Measurements from ENCODE around the gene NLRP10.

NLRP10 gene, protein sequence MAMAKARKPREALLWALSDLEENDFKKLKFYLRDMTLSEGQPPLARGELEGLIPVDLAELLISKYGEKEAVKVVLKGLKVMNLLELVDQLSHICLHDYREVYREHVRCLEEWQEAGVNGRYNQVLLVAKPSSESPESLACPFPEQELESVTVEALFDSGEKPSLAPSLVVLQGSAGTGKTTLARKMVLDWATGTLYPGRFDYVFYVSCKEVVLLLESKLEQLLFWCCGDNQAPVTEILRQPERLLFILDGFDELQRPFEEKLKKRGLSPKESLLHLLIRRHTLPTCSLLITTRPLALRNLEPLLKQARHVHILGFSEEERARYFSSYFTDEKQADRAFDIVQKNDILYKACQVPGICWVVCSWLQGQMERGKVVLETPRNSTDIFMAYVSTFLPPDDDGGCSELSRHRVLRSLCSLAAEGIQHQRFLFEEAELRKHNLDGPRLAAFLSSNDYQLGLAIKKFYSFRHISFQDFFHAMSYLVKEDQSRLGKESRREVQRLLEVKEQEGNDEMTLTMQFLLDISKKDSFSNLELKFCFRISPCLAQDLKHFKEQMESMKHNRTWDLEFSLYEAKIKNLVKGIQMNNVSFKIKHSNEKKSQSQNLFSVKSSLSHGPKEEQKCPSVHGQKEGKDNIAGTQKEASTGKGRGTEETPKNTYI

DNA sequence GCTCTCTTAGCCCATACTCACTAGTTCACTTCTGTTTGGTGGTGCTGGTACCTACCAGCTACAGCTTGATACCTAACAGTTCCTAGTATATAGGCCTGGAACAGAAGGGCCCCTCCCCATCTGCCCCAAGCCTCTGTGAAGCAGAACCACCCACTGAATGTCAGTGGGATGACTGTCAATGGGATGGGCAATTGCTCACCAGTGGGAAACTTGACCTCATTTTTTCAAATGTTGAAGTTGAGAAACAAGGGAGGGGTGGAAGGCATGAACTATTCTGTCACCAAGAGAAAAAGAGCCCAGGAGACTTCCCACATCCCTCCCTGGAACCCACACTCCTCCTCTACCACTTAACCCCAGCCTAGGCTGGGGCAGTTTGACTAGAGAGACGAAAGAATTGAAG, at the start of gene NLRP10:
Gene NLRP10 (minus strand): TSS at position 62 of the 400 bp plus-strand sequence. CDS start 1,952 bp downstream, outside the sequence.
- no peak within 1 kb of the TSS for H3K9ac ChIP-seq (ENCODE audit: low read depth, low read length)
- no peak within 1 kb of the TSS for H3K27ac ChIP-seq (ENCODE audit: low read depth, low read length)
- no peaks in the 10 kb centered on the region for H3K36me3 ChIP-seq (ENCODE audit: control insufficient read depth, insufficient read depth, low read length)
- H3K4me1 ChIP-seq (ENCODE audit: control insufficient read depth, insufficient read depth, low read length) = peaks cover 25% of the 10 kb centered on the region
- no peak within 1 kb of the TSS for H3K4me3 ChIP-seq (ENCODE audit: low read depth, low read length)
- H3K27me3 ChIP-seq (ENCODE audit: control insufficient read depth, insufficient read depth, low read length) = no peaks in the 10 kb centered on the region
- 0 out of 2 replicates have a peak, but pooled peaks cover 2% of the 10 kb centered on the region for H3K9me3 ChIP-seq (ENCODE audit: control insufficient read depth, insufficient read depth, low read length)

DNA sequence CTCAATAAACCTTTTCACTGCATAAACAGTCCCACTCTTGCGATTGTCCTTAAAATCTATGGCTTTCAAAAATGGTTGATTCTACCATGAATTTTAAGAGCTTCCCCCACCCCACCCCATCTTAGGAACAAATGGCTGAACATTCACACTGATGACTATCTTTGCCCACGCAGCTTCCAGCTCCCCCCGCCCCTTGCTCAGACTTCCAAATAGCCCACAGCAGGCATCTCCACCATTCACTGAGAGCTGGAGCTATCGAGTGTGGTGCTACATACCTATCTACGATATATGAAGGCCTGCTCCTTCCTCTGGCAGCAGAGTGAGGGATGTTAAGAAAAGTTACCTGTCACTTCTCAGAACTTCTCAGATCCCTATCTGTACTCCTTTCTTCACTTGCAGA, 48.6 kb upstream of the NLRP10 start:
- H3K27ac ChIP-seq (ENCODE audit: low read depth, low read length) = no peak overlapping the region
- no peaks in the 10 kb centered on the region for H3K36me3 ChIP-seq (ENCODE audit: control insufficient read depth, insufficient read depth, low read length)
- H3K4me3 ChIP-seq (ENCODE audit: low read depth, low read length) = no peak overlapping the region
- no peaks in the 10 kb centered on the region for H3K9me3 ChIP-seq (ENCODE audit: control insufficient read depth, insufficient read depth, low read length)
- H3K27me3 ChIP-seq (ENCODE audit: control insufficient read depth, insufficient read depth, low read length) = peaks cover 42% of the 10 kb centered on the region
- H3K9ac ChIP-seq (ENCODE audit: low read depth, low read length) = no peak overlapping the region
- H3K4me1 ChIP-seq (ENCODE audit: control insufficient read depth, insufficient read depth, low read length) = peaks cover 32% of the 10 kb centered on the region

DNA sequence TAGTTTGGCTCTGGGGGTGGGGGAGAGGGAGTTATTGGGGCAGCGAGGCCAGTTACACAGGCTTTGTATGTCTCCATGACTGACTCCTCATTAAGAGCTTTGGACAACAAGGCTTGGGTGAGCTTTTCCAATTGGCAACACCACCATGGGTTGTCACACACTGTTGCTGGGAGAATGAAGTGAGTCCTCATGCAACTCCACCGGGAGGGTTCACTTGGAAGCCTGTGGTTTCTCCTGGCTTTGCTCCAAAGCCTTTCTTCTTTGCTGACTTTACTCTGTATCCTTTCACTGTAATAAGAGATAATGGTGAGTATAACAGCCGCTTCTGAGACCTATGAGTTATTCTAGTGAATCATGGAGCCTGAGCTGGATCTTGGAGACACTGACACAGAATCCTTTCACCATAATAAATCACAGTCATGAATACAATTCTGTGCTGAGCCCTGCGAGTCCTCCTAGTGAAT, 46.8 kb upstream of the NLRP10 start:
- no peaks in the 10 kb centered on the region for H3K36me3 ChIP-seq (ENCODE audit: control insufficient read depth, insufficient read depth, low read length)
- H3K9ac ChIP-seq (ENCODE audit: low read depth, low read length) = no peak overlapping the region
- no peak overlapping the region for H3K27ac ChIP-seq (ENCODE audit: low read depth, low read length)
- peaks cover 24% of the 10 kb centered on the region for H3K27me3 ChIP-seq (ENCODE audit: control insufficient read depth, insufficient read depth, low read length)
- no peak overlapping the region for H3K4me3 ChIP-seq (ENCODE audit: low read depth, low read length)
- peaks cover 18% of the 10 kb centered on the region for H3K4me1 ChIP-seq (ENCODE audit: control insufficient read depth, insufficient read depth, low read length)
- H3K9me3 ChIP-seq (ENCODE audit: control insufficient read depth, insufficient read depth, low read length) = no peaks in the 10 kb centered on the region

DNA sequence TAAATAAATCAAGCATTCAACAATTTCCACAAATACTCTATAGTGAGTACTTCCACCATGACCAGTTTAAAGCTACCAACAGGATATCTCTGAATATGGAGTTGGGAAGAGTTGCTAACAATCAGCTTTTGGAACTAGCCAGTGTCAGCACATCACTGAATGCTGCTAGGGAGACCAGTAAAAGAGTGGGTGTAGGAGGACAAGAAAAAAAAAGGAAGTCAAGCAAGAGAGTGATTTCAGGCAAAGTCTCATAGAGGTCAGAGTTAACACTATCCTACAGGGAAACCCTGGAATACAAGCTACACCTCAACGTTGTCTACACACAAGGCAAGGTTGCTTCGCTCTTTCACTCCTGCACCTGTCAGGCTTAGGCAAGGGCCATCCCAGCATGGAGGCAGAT, 46.1 kb upstream of the NLRP10 start:
- Histone ChIP-seq H3K36me3 (ENCODE audit: control insufficient read depth, insufficient read depth, low read length) (no peaks in the 10 kb centered on the region), H3K27me3 (ENCODE audit: control insufficient read depth, insufficient read depth, low read length) (peaks cover 18% of the 10 kb centered on the region), H3K27ac (ENCODE audit: low read depth, low read length) (no peak overlapping the region), H3K4me3 (ENCODE audit: low read depth, low read length) (no peak overlapping the region), H3K9me3 (ENCODE audit: control insufficient read depth, insufficient read depth, low read length) (no peaks in the 10 kb centered on the region), H3K9ac (ENCODE audit: low read depth, low read length) (no peak overlapping the region), H3K4me1 (ENCODE audit: control insufficient read depth, insufficient read depth, low read length) (peaks cover 12% of the 10 kb centered on the region)

DNA sequence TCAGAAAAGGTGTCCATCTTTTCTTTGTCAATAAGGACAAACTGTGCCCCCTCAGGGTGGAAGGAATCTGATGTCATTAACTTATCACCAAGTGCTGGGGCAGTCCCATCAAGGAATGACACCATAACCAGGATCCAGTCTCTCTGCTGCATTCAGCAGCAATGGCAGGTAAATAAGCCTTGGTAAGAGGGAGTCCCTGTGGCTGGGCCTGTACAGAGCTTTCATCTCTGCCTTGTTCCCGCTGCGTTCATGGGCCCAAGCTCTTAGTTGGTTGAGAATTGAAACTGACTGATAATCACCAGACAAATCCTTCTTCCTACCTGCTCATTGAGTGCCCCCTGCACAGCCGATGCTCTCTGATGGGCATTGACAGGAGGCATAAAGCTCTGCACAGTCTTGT, 44.6 kb upstream of the NLRP10 start:
- Histone ChIP-seq H3K36me3 (ENCODE audit: control insufficient read depth, insufficient read depth, low read length) (no peaks in the 10 kb centered on the region), H3K9ac (ENCODE audit: low read depth, low read length) (no peak overlapping the region), H3K4me1 (ENCODE audit: control insufficient read depth, insufficient read depth, low read length) (no peaks in the 10 kb centered on the region)

DNA sequence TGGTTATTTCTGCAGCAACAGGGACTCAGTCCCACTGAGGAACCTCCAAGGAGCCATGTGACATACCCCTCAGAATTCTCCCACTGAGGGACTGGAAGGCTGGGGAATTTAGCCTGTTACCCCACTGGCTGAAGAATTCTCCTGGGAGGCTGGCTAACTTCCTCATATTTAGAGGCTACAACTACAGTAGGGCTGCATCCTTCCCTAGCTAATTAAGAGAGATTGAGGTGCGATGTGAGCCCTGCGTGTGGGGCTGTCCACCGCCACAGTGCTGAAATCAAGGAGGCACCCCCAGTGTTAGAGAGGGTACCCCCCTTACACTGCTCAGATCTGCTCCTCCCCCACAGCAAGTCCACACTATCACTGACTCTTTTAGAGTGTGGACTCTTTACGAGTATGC, 43.0 kb upstream of the NLRP10 start:
- no peaks in the 10 kb centered on the region for H3K9me3 ChIP-seq (ENCODE audit: control insufficient read depth, insufficient read depth, low read length)
- H3K27me3 ChIP-seq (ENCODE audit: control insufficient read depth, insufficient read depth, low read length) = no peaks in the 10 kb centered on the region; the same call in 1 of the 2 replicates
- H3K4me3 ChIP-seq (ENCODE audit: low read depth, low read length) = no peak overlapping the region
- no peaks in the 10 kb centered on the region for H3K4me1 ChIP-seq (ENCODE audit: control insufficient read depth, insufficient read depth, low read length)
- no peak overlapping the region for H3K9ac ChIP-seq (ENCODE audit: low read depth, low read length)
- no peaks in the 10 kb centered on the region for H3K36me3 ChIP-seq (ENCODE audit: control insufficient read depth, insufficient read depth, low read length)
- H3K27ac ChIP-seq (ENCODE audit: low read depth, low read length) = no peak overlapping the region

More for the DNA sequence above, 44.6 kb upstream of the NLRP10 start:
- Histone ChIP-seq H3K27ac (ENCODE audit: low read depth, low read length) (no peak overlapping the region), H3K27me3 (ENCODE audit: control insufficient read depth, insufficient read depth, low read length) (peaks cover 4% of the 10 kb centered on the region), H3K9me3 (ENCODE audit: control insufficient read depth, insufficient read depth, low read length) (no peaks in the 10 kb centered on the region), H3K4me3 (ENCODE audit: low read depth, low read length) (no peak overlapping the region)

DNA sequence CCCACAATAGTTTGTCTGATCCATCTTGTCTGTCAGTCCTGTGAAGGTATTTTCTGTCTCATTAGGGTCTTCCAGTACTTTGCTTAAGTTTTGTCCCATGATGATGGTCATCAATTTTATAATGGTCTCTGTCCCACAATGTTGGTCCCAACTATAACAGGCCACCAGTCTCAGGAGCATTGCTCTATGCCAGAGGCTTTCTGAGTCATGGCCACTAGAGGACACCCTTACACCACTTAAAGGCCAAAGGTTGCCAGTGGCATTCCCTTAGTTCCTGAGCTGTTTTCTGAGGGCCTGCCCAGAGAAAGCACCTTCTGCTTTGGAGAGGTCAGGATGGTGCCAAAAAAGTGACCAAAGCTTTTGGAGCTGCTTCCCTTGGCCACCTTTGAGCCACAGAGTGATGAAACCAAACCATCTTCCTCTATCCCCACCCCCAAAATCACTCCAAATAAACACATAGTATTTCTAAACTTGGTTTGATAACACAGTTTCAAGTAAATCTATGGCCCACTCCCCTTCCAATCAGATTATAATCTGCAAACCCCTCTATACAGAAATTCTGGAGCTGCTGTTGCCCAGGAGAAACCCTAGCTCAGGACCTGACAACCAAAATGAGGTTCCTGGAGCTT, 41.2 kb upstream of the NLRP10 start:
- Histone ChIP-seq H3K9ac (ENCODE audit: low read depth, low read length) (no peak overlapping the region), H3K27me3 (ENCODE audit: control insufficient read depth, insufficient read depth, low read length) (no peaks in the 10 kb centered on the region; the same call in 1 of the 2 replicates), H3K9me3 (ENCODE audit: control insufficient read depth, insufficient read depth, low read length) (no peaks in the 10 kb centered on the region), H3K4me3 (ENCODE audit: low read depth, low read length) (no peak overlapping the region), H3K36me3 (ENCODE audit: control insufficient read depth, insufficient read depth, low read length) (no peaks in the 10 kb centered on the region), H3K4me1 (ENCODE audit: control insufficient read depth, insufficient read depth, low read length) (no peaks in the 10 kb centered on the region), H3K27ac (ENCODE audit: low read depth, low read length) (no peak overlapping the region)

DNA sequence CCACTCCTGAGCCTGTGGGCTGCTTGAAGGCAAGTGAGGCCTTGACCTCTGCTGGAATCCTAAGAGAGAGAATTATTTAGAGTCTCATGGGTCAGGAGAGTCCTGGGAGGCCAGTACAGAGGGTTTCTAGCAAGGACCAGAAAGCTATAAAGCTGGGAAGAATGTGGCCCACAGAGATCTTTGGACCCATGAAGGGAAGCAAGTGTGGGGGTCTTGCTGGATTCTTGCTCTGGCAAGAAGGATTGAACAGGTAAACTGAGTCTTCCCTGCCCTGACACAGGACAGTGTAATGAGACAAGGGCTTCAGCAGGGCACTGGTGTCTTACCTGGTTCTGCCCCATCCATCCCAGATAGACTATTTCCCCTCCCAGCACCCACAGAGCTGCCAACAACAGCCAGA, 40.3 kb upstream of the NLRP10 start:
- Histone ChIP-seq H3K36me3 (ENCODE audit: control insufficient read depth, insufficient read depth, low read length) (no peaks in the 10 kb centered on the region), H3K4me3 (ENCODE audit: low read depth, low read length) (no peak overlapping the region), H3K9me3 (ENCODE audit: control insufficient read depth, insufficient read depth, low read length) (no peaks in the 10 kb centered on the region), H3K4me1 (ENCODE audit: control insufficient read depth, insufficient read depth, low read length) (no peaks in the 10 kb centered on the region), H3K27me3 (ENCODE audit: control insufficient read depth, insufficient read depth, low read length) (no peaks in the 10 kb centered on the region; the same call in 1 of the 2 replicates), H3K9ac (ENCODE audit: low read depth, low read length) (no peak overlapping the region), H3K27ac (ENCODE audit: low read depth, low read length) (no peak overlapping the region)

DNA sequence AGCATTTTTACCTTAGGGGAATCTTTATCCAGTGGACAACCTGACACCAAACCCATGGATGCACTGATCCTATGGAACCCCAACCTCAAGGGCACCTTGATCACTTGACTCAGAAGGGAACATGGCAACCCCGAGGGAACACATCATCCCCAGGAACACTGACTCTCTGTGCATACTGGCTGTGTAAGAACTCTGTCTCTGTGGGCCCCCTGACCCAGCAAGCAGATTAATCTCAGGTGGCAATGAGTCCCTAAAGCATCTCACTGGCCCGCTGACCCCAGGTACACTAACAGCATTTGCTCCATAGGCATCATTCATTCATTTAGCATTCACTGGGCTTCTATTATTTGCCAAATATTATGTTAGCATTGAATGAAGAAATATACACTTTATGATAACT, 38.8 kb upstream of the NLRP10 start:
- Histone ChIP-seq H3K36me3 (ENCODE audit: control insufficient read depth, insufficient read depth, low read length) (no peaks in the 10 kb centered on the region), H3K4me1 (ENCODE audit: control insufficient read depth, insufficient read depth, low read length) (no peaks in the 10 kb centered on the region), H3K27me3 (ENCODE audit: control insufficient read depth, insufficient read depth, low read length) (no peaks in the 10 kb centered on the region), H3K9ac (ENCODE audit: low read depth, low read length) (no peak overlapping the region), H3K27ac (ENCODE audit: low read depth, low read length) (no peak overlapping the region), H3K4me3 (ENCODE audit: low read depth, low read length) (no peak overlapping the region), H3K9me3 (ENCODE audit: control insufficient read depth, insufficient read depth, low read length) (no peaks in the 10 kb centered on the region)

DNA sequence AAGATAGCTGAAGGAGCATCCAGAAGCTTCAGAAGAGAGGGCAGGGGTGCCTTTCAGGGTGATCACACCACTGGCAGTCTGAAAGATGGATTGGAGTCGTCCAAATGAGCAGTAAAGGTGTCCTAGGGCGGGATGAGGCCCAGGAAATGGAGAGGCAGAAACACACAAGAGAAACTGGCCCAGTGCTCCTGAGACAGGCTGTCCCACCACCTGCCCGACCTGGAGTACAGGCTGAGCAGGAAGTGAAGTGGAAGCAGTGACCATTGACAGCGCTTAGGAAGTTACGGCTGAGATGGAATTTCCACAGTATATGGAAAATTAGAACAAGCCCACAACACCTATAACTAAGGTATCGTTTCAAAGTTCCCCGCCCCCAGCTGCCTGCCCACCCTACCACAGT, 37.9 kb upstream of the NLRP10 start:
- no peaks in the 10 kb centered on the region for H3K4me1 ChIP-seq (ENCODE audit: control insufficient read depth, insufficient read depth, low read length)
- H3K27me3 ChIP-seq (ENCODE audit: control insufficient read depth, insufficient read depth, low read length) = no peaks in the 10 kb centered on the region
- H3K9me3 ChIP-seq (ENCODE audit: control insufficient read depth, insufficient read depth, low read length) = no peaks in the 10 kb centered on the region
- peaks cover 7% of the 10 kb centered on the region for H3K36me3 ChIP-seq (ENCODE audit: control insufficient read depth, insufficient read depth, low read length)
- H3K27ac ChIP-seq (ENCODE audit: low read depth, low read length) = no peak overlapping the region
- no peak overlapping the region for H3K4me3 ChIP-seq (ENCODE audit: low read depth, low read length)
- no peak overlapping the region for H3K9ac ChIP-seq (ENCODE audit: low read depth, low read length)

DNA sequence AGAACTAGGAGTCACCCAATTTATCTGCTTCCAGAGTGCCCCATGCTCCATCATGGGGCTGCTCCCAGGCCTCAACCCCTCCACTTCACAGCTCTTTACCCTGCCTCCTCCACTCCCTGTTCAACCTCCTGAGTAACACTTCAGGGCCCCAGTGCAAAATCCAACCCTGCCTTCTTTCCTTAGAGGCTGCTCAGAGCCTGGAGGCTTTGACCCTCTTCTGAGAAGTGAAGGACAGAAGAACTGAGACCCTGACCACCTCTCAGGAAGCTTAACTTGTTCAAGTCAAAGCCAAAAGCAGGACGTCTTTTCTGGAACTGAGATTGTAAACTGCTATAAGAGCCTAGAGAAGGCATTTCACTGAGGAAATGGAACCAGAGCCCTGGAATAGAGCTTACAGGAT, 37.4 kb upstream of the NLRP10 start:
- H3K4me3 ChIP-seq (ENCODE audit: low read depth, low read length) = no peak overlapping the region
- no peak overlapping the region for H3K9ac ChIP-seq (ENCODE audit: low read depth, low read length)
- peaks cover 12% of the 10 kb centered on the region for H3K36me3 ChIP-seq (ENCODE audit: control insufficient read depth, insufficient read depth, low read length)
- no peaks in the 10 kb centered on the region for H3K27me3 ChIP-seq (ENCODE audit: control insufficient read depth, insufficient read depth, low read length)
- no peak overlapping the region for H3K27ac ChIP-seq (ENCODE audit: low read depth, low read length)
- H3K9me3 ChIP-seq (ENCODE audit: control insufficient read depth, insufficient read depth, low read length) = no peaks in the 10 kb centered on the region
- H3K4me1 ChIP-seq (ENCODE audit: control insufficient read depth, insufficient read depth, low read length) = no peaks in the 10 kb centered on the region

Data from HUES48 (cell line).